GM12801 (cell line): ENCODE results near the gene FCSK.

Experiments
- CTCF ChIP-seq: IDR thresholded peaks from one replicate; pipeline ENCODE4 v1.5.1; 2011; ENCODE audit warnings: control low read depth; ENCODE audit not compliant: insufficient read length; ENCODE audit errors: extremely low read depth

FCSK gene

GRCh38 chr16:70418993-70419318 is 35.4 kb upstream of the FCSK start:
- no peak for TF ChIP-seq CTCF

GRCh38 chr16:70419384-70420327 is 34.7 kb upstream of the FCSK start:
- no peak for TF ChIP-seq CTCF

GRCh38 chr16:70421014-70421413 is 33.4 kb upstream of the FCSK start:
- TF ChIP-seq CTCF: no peak

GRCh38 chr16:70421473-70422311 is 32.7 kb upstream of the FCSK start:
- TF ChIP-seq CTCF: no peak

- no peak for TF ChIP-seq CTCF
These were observed 31.9 kb upstream of the FCSK start for GRCh38 chr16:70422543-70422942.

- no peak for TF ChIP-seq CTCF
These were observed 26.6 kb upstream of the FCSK start for GRCh38 chr16:70427786-70428177.

- TF ChIP-seq CTCF: no peak
These were observed 26.0 kb upstream of the FCSK start for GRCh38 chr16:70428178-70428998.
